Measurements from ENCODE around the gene FAM174B.

FAM174B gene

GRCh38 chr15:92569778-92570177 lies 85.8 kb downstream of the FAM174B start:
- no peak overlapping the region for H3K27ac ChIP-seq (ENCODE audit: low read depth, low read length, poor library complexity, severe bottlenecking)
- no peak overlapping the region for H3K4me2 ChIP-seq (ENCODE audit: low read length)
- no peak overlapping the region for H3K4me3 ChIP-seq (ENCODE audit: low read depth, low read length, poor library complexity, severe bottlenecking)
- no peaks in the 10 kb centered on the region for H3F3A ChIP-seq (ENCODE audit: insufficient read depth, low read length)
- H3K9me3 ChIP-seq (ENCODE audit: low read length), result no peaks in the 10 kb centered on the region
- H3K79me2 ChIP-seq (ENCODE audit: insufficient read depth, low read length), result no peaks in the 10 kb centered on the region
- H3K9me2 ChIP-seq (ENCODE audit: low read depth, low read length), result no peaks in the 10 kb centered on the region
- no peaks in the 10 kb centered on the region for H3K4me1 ChIP-seq (ENCODE audit: insufficient read depth, low read length, severe bottlenecking)
- no peaks in the 10 kb centered on the region for H3K36me3 ChIP-seq (ENCODE audit: insufficient read depth, low read length)
- no peak overlapping the region for H3K9ac ChIP-seq (ENCODE audit: low read length)
- H3K27me3 ChIP-seq (ENCODE audit: insufficient read depth, low read length), result peaks cover 4% of the 10 kb centered on the region; the same call in 1 of the 2 replicates
- H2AFZ ChIP-seq (ENCODE audit: low read length), result no peak overlapping the region
- no peaks in the 10 kb centered on the region for H4K20me1 ChIP-seq (ENCODE audit: insufficient read depth, low read length)
- no peak for TF ChIP-seq EZH2 (IDR thresholded peaks at IDR 0.05; ENCODE audit: borderline replicate concordance, low read length)
- TF ChIP-seq CTCF (IDR thresholded peaks at IDR 0.05; ENCODE audit: low read length), result no peak

Data from OCI-LY1 (cell line).